Thyroid gland (tissue), 4 donors: ENCODE results near the gene DLG1. TPM values are rescaled to one million over a fixed set of nuclear protein-coding genes. Genes with fewer than 3 reads are reported as not detected.

Experiments
- DNase-seq, 2 donors: peaks; one replicate each; pipeline ENCODE4 v3.0.0-alpha.2; 2019
- H3K27ac ChIP-seq, 3 donors: fragments of 200-600 bp; sonication (generic); 1 replicate in 2 of 3; 2 replicates in 1 of 3; pipeline ENCODE4 v1.5.1; 2016 to 2019; ENCODE audit warnings: mild to moderate bottlenecking in 1 of 3, moderate library complexity in 1 of 3
- H3K27me3 ChIP-seq: fragments of 200-600 bp; sonication (generic); one replicate; pipeline ENCODE4 v1.5.1; 2019
- H3K36me3 ChIP-seq, 2 donors: fragments of 200-600 bp; sonication (generic); one replicate each; pipeline ENCODE4 v1.5.1; 2016 to 2019
- H3K4me1 ChIP-seq, 2 donors: fragments of 200-600 bp; sonication (generic); one replicate each; pipeline ENCODE4 v1.5.1; 2017 to 2019
- H3K4me3 ChIP-seq, 3 donors: fragments of 200-600 bp; sonication (generic); replicated peaks in 1 of 3; 1 replicate in 2 of 3; 2 replicates in 1 of 3; pipeline ENCODE4 v1.5.1; 2016; ENCODE audit warnings: mild to moderate bottlenecking in 1 of 3
- H3K9me3 ChIP-seq: fragments of 200-600 bp; sonication (generic); one replicate; pipeline ENCODE4 v1.5.1; 2017
- POLR2A ChIP-seq, 2 donors: fragments of 450-650 bp; IDR thresholded peaks; one replicate each; pipeline ENCODE4 v1.6.1; 2017; ENCODE audit warnings: antibody characterized with exemption in 2 of 2, mild to moderate bottlenecking in 2 of 2, moderate library complexity in 1 of 2
- WGBS, 2 donors: methylation state at CpG; one replicate each; pipeline ENCODE4 v1.1.5; 2017; 5-methylcytosine and 5-hydroxymethylcytosine counted together
- intact Hi-C: fragments of 100-400 bp; cut with DNase I; formaldehyde crosslinking; loops from one replicate; pipeline ENCODE4 v1.15.1; 2023
- total RNA-seq, 4 donors: library from RNA; depleted of rRNA; stranded (reverse); fragments of >200 nt; gene quantifications; one replicate each; pipeline ENCODE4 v1.2.3, GENCODE V29; 2016
- TF ChIP-seq, protein P1 (sequence below), 6 experiments: fragments of 200-600 bp in 3 of 6; fragments of 450-650 bp in 3 of 6; sonication (generic) in 3 of 6; IDR thresholded peaks; one replicate each; pipeline ENCODE4 v1.5.1; 2016 to 2019; ENCODE audit warnings: antibody characterized with exemption in 6 of 6, mild to moderate bottlenecking in 2 of 6, inconsistent platforms in 1 of 6, moderate library complexity in 1 of 6

DLG1 gene
- total RNA-seq, 4 donors from 2014 or later = 111 to 233 (median 174) TPM

GRCh38 chr3:197021729-197022404 is 276.5 kb downstream of the DLG1 start:
- 87 to 89% methylated on average over 13 to 15 of the region's 15 CpGs for WGBS, 2 donors
- no peak overlapping the region for H3K27ac ChIP-seq
- DNase-seq = no peak
- intact Hi-C loops = no loop called here
- peaks cover 14 to 17% of the 10 kb centered on the region in 2 donors for H3K4me1 ChIP-seq
- H3K27me3 ChIP-seq = no peaks in the 10 kb centered on the region
- H3K9me3 ChIP-seq = no peaks in the 10 kb centered on the region
- H3K4me3 ChIP-seq = no peak overlapping the region
- no peaks in the 10 kb centered on the region for H3K36me3 ChIP-seq
- TF ChIP-seq, protein P1, sequence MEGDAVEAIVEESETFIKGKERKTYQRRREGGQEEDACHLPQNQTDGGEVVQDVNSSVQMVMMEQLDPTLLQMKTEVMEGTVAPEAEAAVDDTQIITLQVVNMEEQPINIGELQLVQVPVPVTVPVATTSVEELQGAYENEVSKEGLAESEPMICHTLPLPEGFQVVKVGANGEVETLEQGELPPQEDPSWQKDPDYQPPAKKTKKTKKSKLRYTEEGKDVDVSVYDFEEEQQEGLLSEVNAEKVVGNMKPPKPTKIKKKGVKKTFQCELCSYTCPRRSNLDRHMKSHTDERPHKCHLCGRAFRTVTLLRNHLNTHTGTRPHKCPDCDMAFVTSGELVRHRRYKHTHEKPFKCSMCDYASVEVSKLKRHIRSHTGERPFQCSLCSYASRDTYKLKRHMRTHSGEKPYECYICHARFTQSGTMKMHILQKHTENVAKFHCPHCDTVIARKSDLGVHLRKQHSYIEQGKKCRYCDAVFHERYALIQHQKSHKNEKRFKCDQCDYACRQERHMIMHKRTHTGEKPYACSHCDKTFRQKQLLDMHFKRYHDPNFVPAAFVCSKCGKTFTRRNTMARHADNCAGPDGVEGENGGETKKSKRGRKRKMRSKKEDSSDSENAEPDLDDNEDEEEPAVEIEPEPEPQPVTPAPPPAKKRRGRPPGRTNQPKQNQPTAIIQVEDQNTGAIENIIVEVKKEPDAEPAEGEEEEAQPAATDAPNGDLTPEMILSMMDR (IDR thresholded peaks at IDR 0.05) = no peak
- no peak for TF ChIP-seq POLR2A (IDR thresholded peaks at IDR 0.05)

DNA sequence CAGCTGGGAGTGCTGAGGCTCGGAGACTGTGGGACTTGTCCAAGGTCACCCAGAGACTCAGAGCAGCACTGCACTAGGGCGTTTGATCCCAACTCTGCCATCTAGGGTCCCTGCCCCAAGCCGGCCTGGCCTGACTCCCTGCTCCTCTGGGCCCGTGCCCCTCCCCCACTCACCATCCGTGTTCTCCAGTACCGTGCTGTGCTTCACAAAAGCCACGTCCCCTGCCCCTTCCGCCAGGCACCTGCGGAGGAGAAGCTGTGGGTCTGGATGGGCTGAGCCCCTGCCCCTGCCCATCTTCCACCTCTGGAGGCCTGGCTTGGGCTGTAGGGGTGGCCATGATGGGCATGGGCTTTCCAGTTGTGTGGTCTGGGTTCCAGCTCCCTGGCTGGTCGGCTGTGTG is 277.2 kb downstream of the DLG1 start:
- TF ChIP-seq POLR2A (IDR thresholded peaks at IDR 0.05) = no peak
- TF ChIP-seq, protein P1 (IDR thresholded peaks at IDR 0.05) = no peak
- intact Hi-C loops = no loop called here
- Histone ChIP-seq H3K4me3 (no peak overlapping the region), H3K9me3 (no peaks in the 10 kb centered on the region), H3K4me1 (peaks cover 14 to 17% of the 10 kb centered on the region in 2 donors), H3K27ac (no peak overlapping the region), H3K27me3 (no peaks in the 10 kb centered on the region), H3K36me3 (no peaks in the 10 kb centered on the region)
- no peak for DNase-seq
- WGBS, 2 donors = 65 to 70% methylated on average over 8 to 10 of the region's 10 CpGs

GRCh38 chr3:197019535-197019934 is 278.9 kb downstream of the DLG1 start:
- DNase-seq = no peak
- H3K36me3 ChIP-seq = no peaks in the 10 kb centered on the region
- no peaks in the 10 kb centered on the region for H3K27me3 ChIP-seq
- intact Hi-C loops = no loop called here
- WGBS, 2 donors = 89 to 90% methylated on average over 13 of the region's 13 CpGs
- no peak overlapping the region for H3K27ac ChIP-seq
- peaks cover 14 to 17% of the 10 kb centered on the region in 2 donors for H3K4me1 ChIP-seq
- H3K9me3 ChIP-seq = no peaks in the 10 kb centered on the region
- TF ChIP-seq, protein P1 (IDR thresholded peaks at IDR 0.05) = no peak
- no peak for TF ChIP-seq POLR2A (IDR thresholded peaks at IDR 0.05)
- no peak overlapping the region for H3K4me3 ChIP-seq

DNA sequence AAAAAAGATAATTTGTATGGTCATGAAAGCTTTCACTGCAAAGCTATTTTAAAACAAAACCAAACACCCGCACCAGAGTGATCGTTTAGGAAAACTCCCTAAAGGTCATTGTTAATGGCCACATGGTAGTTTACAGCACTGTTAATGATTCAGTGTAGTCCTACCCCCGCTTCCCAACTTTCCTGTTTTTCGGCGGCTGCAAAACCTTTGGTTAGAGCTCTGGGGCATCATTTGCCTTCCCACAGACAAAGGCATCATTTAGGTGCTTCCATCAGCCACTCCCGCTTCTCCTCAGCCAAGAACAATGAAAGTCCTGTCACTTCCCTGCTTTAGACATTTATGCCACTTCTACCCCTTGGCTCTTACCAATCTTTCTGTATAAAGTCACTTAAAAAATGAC is 279.4 kb downstream of the DLG1 start:
- 71 to 78% methylated on average over 6 of the region's 6 CpGs for WGBS, 2 donors
- Histone ChIP-seq H3K9me3 (no peaks in the 10 kb centered on the region), H3K27me3 (no peaks in the 10 kb centered on the region), H3K27ac (no peak overlapping the region), H3K36me3 (no peaks in the 10 kb centered on the region), H3K4me1 (peaks cover 14 to 15% of the 10 kb centered on the region in 2 donors), H3K4me3 (no peak overlapping the region)
- no peak for DNase-seq
- intact Hi-C loops = no loop called here
- TF ChIP-seq, protein P1 (IDR thresholded peaks at IDR 0.05) = no peak
- TF ChIP-seq POLR2A (IDR thresholded peaks at IDR 0.05) = no peak

DNA sequence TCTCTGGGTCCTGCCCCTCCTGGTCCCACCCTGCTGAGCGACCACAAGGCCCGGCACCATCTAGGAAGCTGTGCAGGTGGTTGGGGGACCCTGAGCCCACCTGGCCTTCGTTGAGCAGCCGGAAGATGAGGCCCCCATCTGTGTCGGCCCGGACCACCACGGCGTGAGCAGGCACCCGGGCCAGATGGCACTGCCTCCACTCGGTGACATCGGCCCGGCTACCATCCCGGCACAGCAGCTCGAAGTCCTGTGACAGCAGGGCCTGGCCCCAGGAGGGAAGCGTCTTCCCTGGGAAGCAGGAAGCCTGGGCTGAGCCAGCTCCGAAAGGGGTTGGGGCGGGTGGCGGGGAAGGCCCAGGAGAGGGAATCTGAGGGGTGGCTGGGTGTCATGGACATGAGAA is 281.4 kb downstream of the DLG1 start:
- intact Hi-C loops = no loop called here
- 95 to 98% methylated on average over 14 to 16 of the region's 18 CpGs for WGBS, 2 donors
- H3K27ac ChIP-seq = no peak overlapping the region

More for the DNA sequence above, 281.4 kb downstream of the DLG1 start:
- no peaks in the 10 kb centered on the region for H3K4me1 ChIP-seq
- no peaks in the 10 kb centered on the region for H3K9me3 ChIP-seq
- no peak for TF ChIP-seq POLR2A (IDR thresholded peaks at IDR 0.05)
- TF ChIP-seq, protein P1 (IDR thresholded peaks at IDR 0.05) = no peak
- H3K4me3 ChIP-seq = no peak overlapping the region
- H3K36me3 ChIP-seq = no peaks in the 10 kb centered on the region
- DNase-seq = no peak
- no peaks in the 10 kb centered on the region for H3K27me3 ChIP-seq
